PC-9 (cell line): ENCODE measurements around the gene SCD5. TPM values are rescaled to one million over a fixed set of nuclear protein-coding genes. Genes with fewer than 3 reads are reported as not detected.

Experiments used
- BruUV-seq: library from RNA; stranded (reverse); fragments of 400-500 nt; replicated peaks from 2 replicates; lab custom pipeline; 2021; lab: Mats Ljungman, UMichigan
- CTCF ChIA-PET: fragments of 300-600 bp; sonication (Branson Sonifier 250); formaldehyde crosslinking; loops from one replicate; lab custom pipeline; 2022; ENCODE audit warnings: antibody characterized with exemption; lab: Charles Lee
- POLR2A ChIA-PET: fragments of 300-600 bp; sonication (Branson Sonifier 250); formaldehyde crosslinking; loops from one replicate; lab custom pipeline; 2022; ENCODE audit warnings: antibody characterized with exemption; ENCODE audit not compliant: unreplicated experiment; lab: Charles Lee
- DNase-seq, 2 experiments: peaks; one replicate each; pipeline versions ENCODE4 v3.0.0 to v3.0.0-alpha.2; 2015 to 2022; ENCODE audit warnings: mixed read lengths in 1 of 2
- H2AFZ ChIP-seq: fragments of 200-600 bp; sonication (generic); 2 replicates; pipeline ENCODE4 v1.8.1; 2017; ENCODE audit warnings: antibody characterized with exemption
- H3F3A ChIP-seq: fragments of 200-600 bp; sonication (generic); 2 replicates; pipeline ENCODE4 v1.8.1; 2017; ENCODE audit warnings: antibody characterized with exemption, mild to moderate bottlenecking, low read depth; ENCODE audit not compliant: insufficient read depth
- H3K27ac ChIP-seq: fragments of 200-600 bp; sonication (generic); 2 replicates; pipeline ENCODE4 v1.6.1; 2016; ENCODE audit warnings: mixed run types
- H3K27me3 ChIP-seq: fragments of 200-600 bp; sonication (generic); 2 replicates; pipeline ENCODE4 v1.6.1; 2016; ENCODE audit warnings: low read depth, mixed run types; ENCODE audit not compliant: insufficient read depth
- H3K36me3 ChIP-seq: fragments of 200-600 bp; sonication (generic); 2 replicates; pipeline ENCODE4 v1.6.1; 2016; ENCODE audit warnings: low read depth, mixed run types
- H3K4me1 ChIP-seq: fragments of 200-600 bp; sonication (generic); replicated peaks from 2 replicates; pipeline ENCODE4 v1.6.1; 2016; ENCODE audit warnings: mixed run types; ENCODE audit not compliant: insufficient read depth
- H3K4me2 ChIP-seq: fragments of 200-600 bp; sonication (generic); 2 replicates; pipeline ENCODE4 v1.6.1; 2017; ENCODE audit warnings: mixed run types
- H3K4me3 ChIP-seq: fragments of 200-600 bp; sonication (generic); 2 replicates; pipeline ENCODE4 v1.6.1; 2016; ENCODE audit warnings: mixed run types
- H3K79me2 ChIP-seq: fragments of 200-600 bp; sonication (generic); 2 replicates; pipeline ENCODE4 v1.6.1; 2017; ENCODE audit warnings: low read depth, mixed run types
- H3K9me2 ChIP-seq: fragments of 200-600 bp; sonication (generic); 2 replicates; pipeline ENCODE4 v1.8.1; 2017; ENCODE audit warnings: mild to moderate bottlenecking; ENCODE audit not compliant: insufficient read depth
- H3K9me3 ChIP-seq: fragments of 200-600 bp; sonication (generic); 2 replicates; pipeline ENCODE4 v1.8.1; 2016; ENCODE audit warnings: low read depth; ENCODE audit not compliant: insufficient read depth
- H4K20me1 ChIP-seq: fragments of 200-600 bp; sonication (generic); 2 replicates; pipeline ENCODE4 v1.8.1; 2017; ENCODE audit not compliant: insufficient read depth
- CTCF ChIP-seq: fragments of 200-600 bp; sonication (generic); conservative IDR thresholded peaks from 2 replicates; pipeline ENCODE4 v1.6.1; 2017; ENCODE audit warnings: mixed run types, antibody characterized with exemption, mild to moderate bottlenecking, moderate library complexity
- EZH2 ChIP-seq: fragments of 200-600 bp; sonication (generic); IDR thresholded peaks from 2 replicates; pipeline ENCODE4 v1.8.0; 2017; ENCODE audit warnings: antibody characterized with exemption, low read depth
- intact Hi-C: fragments of 100-400 bp; cut with micrococcal nuclease; formaldehyde crosslinking; loops from one replicate; pipeline ENCODE4 v1.10.0; 2022; ENCODE audit not compliant: unreplicated experiment
- total RNA-seq: library from RNA; stranded (reverse); gene quantifications from 2 replicates; pipeline ENCODE4 v1.2.3, GENCODE V29; 2021

SCD5 gene
- total RNA-seq, 1 experiment from 2014 or later = 34.3 TPM

- no peaks in the 10 kb centered on the region for H3K27me3 ChIP-seq
- no peak overlapping the region for H3K4me3 ChIP-seq
- intact Hi-C loops = no loop called here
- no peak overlapping the region for H3K4me2 ChIP-seq
- no peaks in the 10 kb centered on the region for H3K4me1 ChIP-seq
- DNase-seq = no peak
- ChIA-PET POLR2A (no interaction called here), CTCF (no interaction called here)
- no peaks in the 10 kb centered on the region for H3K79me2 ChIP-seq
- H3K36me3 ChIP-seq = no peaks in the 10 kb centered on the region
- no peaks in the 10 kb centered on the region for H3F3A ChIP-seq
- no peak overlapping the region for H2AFZ ChIP-seq
- H3K9me2 ChIP-seq = no peaks in the 10 kb centered on the region
- no TSS peak for BruUV-seq
- TF ChIP-seq CTCF = no peak
- TF ChIP-seq EZH2 = no peak
- H4K20me1 ChIP-seq = no peaks in the 10 kb centered on the region
- no peaks in the 10 kb centered on the region for H3K9me3 ChIP-seq
- no peak overlapping the region for H3K27ac ChIP-seq
These were observed 207.0 kb downstream of the SCD5 start for GRCh38 chr4:82591592-82591991.

GRCh38 chr4:82589756-82590155 is 208.8 kb downstream of the SCD5 start:
- POLR2A ChIA-PET = no interaction called here
- CTCF ChIA-PET = no interaction called here
- no peaks in the 10 kb centered on the region for H3K4me1 ChIP-seq
- BruUV-seq = no TSS peak
- no peak overlapping the region for H3K27ac ChIP-seq
- no peaks in the 10 kb centered on the region for H3F3A ChIP-seq
- no peaks in the 10 kb centered on the region for H3K9me2 ChIP-seq
- no peaks in the 10 kb centered on the region for H3K36me3 ChIP-seq
- H2AFZ ChIP-seq = no peak overlapping the region
- no peak for DNase-seq
- H3K79me2 ChIP-seq = no peaks in the 10 kb centered on the region
- no peaks in the 10 kb centered on the region for H4K20me1 ChIP-seq
- no peaks in the 10 kb centered on the region for H3K9me3 ChIP-seq
- H3K4me3 ChIP-seq = no peak overlapping the region
- no peak overlapping the region for H3K4me2 ChIP-seq
- H3K27me3 ChIP-seq = no peaks in the 10 kb centered on the region
- intact Hi-C loops = no loop called here
- TF ChIP-seq EZH2 (no peak), CTCF (no peak)

GRCh38 chr4:82588771-82589270 is 209.8 kb downstream of the SCD5 start:
- intact Hi-C loops = no loop called here
- Histone ChIP-seq H3K4me1 (no peaks in the 10 kb centered on the region), H3K4me3 (no peak overlapping the region), H3K27ac (no peak overlapping the region), H3F3A (no peaks in the 10 kb centered on the region), H3K27me3 (no peaks in the 10 kb centered on the region), H3K4me2 (no peak overlapping the region), H3K9me3 (no peaks in the 10 kb centered on the region), H3K79me2 (no peaks in the 10 kb centered on the region), H3K9me2 (no peaks in the 10 kb centered on the region), H4K20me1 (no peaks in the 10 kb centered on the region), H2AFZ (no peak overlapping the region), H3K36me3 (no peaks in the 10 kb centered on the region)
- DNase-seq = no peak
- ChIA-PET POLR2A (no interaction called here), CTCF (interaction anchor here (0.6 kb wide), 1 partner anchor 323 kb away, joined by 3 read pairs; no protein-coding TSS in a partner anchor)
- no peak for TF ChIP-seq CTCF
- no peak for TF ChIP-seq EZH2
- BruUV-seq = no TSS peak
